Endothelial cell of umbilical vein (primary cell): Measurements from ENCODE around the gene TMEM150C.

Experiments
- POLR2A ChIP-seq: IDR thresholded peaks from 2 replicates; pipeline ENCODE4 v1.6.1; 2012; ENCODE audit warnings: low read depth, mild to moderate bottlenecking, control low read depth, low read length
- POLR2AphosphoS5 ChIP-seq: IDR thresholded peaks from 2 replicates; pipeline ENCODE4 v1.6.1; 2012; ENCODE audit warnings: low read depth, mild to moderate bottlenecking, control low read depth, low read length, moderate library complexity; ENCODE audit not compliant: insufficient read depth

GRCh38 chr4:82489987-82490386 is 71.8 kb downstream of the TMEM150C start:
- TF ChIP-seq POLR2A (no peak), POLR2AphosphoS5 (no peak)
